HL-60 (cell line): ENCODE data around the gene DAPK1.

Source experiments
- CTCF ChIP-seq: IDR thresholded peaks from one replicate; pipeline ENCODE4 v1.5.1; 2011; ENCODE audit warnings: low read length, control low read depth, inconsistent platforms; ENCODE audit not compliant: insufficient read depth
- GABPA ChIP-seq: IDR thresholded peaks from 2 replicates; pipeline ENCODE4 v1.6.1; 2012; ENCODE audit warnings: low read depth
- POLR2AphosphoS5 ChIP-seq: IDR thresholded peaks from 2 replicates; pipeline ENCODE4 v1.6.1; 2012; ENCODE audit warnings: low read depth
- REST ChIP-seq: IDR thresholded peaks from 2 replicates; pipeline ENCODE4 v1.6.1; 2012; ENCODE audit warnings: low read depth; ENCODE audit not compliant: insufficient replicate concordance
- SPI1 ChIP-seq: IDR thresholded peaks from 2 replicates; pipeline ENCODE4 v1.6.1; 2012; ENCODE audit warnings: low read depth, mild to moderate bottlenecking, borderline replicate concordance

GRCh38 chr9:87579781-87580541, 82.3 kb downstream of the DAPK1 start:
- TF ChIP-seq CTCF (no peak), REST (no peak), SPI1 (no peak), GABPA (no peak), POLR2AphosphoS5 (no peak)
